NCI-H146 treated with DMSO at 0.1 percent for 48 hours (cell line): ENCODE data around the gene UQCRH.

ENCODE experiments used
- DNase-seq: peaks from one replicate; lab custom pipeline; 2025; ENCODE audit not compliant: unreplicated experiment; lab: John Stamatoyannopoulos, UW

Gene UQCRH

DNA sequence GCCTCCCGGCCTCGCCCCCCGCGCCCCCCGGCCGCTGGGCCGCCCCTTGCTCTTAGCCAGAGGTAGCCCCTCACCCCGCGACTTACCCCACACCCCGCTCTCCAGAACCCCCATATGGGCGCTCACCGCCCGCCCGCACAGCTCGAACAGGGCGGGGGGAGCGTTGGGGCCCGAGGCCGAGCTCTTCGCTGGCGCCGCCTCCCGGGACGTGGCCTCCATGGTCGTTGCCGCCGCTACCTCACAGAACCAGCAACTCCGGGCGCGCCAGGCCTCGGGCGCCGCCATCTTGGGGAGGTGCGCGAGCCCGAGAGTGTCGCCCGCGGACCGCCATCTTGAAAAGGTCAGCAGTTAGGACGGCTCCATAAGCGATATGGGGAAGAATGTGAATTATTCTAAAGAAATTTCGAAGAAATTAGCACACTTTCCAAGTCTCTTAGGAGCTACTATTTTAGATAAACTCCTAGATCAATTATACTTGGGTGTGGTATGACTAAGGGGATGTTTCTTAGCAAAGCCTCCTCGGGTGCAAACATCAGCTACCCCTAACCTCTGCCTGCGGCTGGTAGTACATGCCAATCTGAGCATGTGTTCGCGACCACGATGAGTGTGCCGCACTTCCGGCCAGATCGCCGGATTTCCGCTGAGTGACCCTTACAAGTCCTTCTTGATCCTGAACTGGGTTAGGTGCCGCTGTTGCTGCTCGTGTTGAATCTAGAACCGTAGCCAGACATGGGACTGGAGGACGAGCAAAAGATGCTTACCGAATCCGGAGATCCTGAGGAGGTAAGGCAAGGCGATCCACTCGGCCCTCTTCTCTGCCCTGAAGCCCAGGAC lies at the start of gene UQCRH, which contains the start of gene LRRC41:
TSS of gene UQCRH (plus strand) at position 661 of the 834 bp plus-strand sequence. CDS start at position 730, 69 bp downstream.
TSS of gene LRRC41 (minus strand) at position 579 of the 834 bp plus-strand sequence. CDS start at position 285, 294 bp downstream.
- peak; percentile 79 for DNase-seq

DNA sequence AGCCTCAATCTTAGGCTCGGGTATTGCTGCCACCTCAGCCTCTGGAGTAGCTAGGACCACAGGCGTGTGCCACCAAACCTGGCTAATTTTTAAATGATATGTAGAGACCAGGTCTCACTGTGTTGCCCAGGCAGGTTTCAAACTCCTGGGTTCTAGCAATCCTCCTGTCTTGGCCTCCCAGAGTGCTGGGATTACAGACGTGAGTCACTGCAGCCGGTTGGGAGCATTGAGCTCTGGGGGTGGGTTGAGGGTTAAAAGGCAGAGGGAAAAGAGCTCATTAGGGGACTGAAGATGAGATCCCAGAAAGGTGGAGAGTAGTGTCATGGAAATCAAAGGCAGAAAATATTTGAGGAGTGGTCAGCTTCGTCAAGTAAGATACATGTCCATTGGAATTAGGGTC lies 48.8 kb upstream of the UQCRH start:
- DNase-seq, result no peak

DNA sequence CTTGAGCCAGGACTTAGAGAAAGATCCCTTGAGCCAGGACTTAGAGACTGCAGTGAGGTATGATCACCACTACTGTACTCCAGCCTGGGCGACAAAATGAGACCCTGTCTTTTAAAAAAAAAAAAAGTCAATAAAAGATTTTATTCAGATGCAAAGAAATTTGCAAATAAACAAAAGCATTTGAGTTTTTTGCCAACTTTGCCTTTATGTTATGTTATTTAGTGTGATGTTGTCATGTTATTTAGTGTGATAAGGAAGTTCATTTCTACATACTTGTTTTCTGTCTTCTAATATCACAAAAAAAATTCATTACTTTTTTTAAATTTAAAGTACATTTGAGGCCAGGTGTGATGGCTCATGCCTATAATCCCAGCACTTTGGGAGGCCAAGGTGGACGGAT lies 47.0 kb upstream of the UQCRH start:
- no peak for DNase-seq

DNA sequence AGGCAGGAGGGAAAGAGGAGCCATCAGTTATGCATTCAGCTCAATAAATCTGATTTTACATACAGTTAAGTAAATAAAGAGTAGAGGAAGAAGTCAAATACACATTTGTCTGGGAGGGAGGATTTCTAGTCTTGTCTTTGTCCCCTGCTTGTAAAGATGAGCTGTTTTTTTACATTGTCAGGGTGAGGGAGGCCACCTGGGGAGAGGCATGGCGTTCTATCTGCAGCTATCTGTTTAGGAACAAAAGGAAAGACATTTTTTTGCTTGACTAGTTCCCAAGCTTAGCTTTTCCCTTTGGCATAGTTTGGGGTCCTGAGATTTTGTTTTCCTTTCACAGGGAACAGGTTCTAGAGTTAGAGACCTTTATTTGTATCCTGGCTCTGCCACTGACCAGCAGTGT lies 41.0 kb upstream of the UQCRH start:
- no peak for DNase-seq

DNA sequence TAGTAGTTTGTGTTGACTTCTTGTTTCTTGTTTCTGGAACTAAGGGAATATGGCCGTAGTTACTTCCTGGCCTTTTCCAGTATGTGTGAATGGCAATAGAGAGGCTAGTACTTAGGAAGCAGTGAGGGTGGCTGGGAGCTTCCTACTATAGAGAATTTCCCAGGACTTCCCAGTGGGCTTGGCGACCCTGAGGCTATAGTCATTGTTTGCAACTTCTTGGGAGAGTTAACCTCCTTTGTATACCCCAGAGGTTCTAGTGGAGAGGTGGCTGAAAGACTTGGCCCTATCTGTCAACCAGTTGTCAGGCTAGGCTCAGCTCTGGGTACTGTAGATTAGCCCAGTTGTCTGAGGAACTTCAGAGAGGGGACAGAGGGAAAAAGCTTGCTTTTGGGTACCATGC lies 40.4 kb upstream of the UQCRH start:
- DNase-seq, result no peak

DNA sequence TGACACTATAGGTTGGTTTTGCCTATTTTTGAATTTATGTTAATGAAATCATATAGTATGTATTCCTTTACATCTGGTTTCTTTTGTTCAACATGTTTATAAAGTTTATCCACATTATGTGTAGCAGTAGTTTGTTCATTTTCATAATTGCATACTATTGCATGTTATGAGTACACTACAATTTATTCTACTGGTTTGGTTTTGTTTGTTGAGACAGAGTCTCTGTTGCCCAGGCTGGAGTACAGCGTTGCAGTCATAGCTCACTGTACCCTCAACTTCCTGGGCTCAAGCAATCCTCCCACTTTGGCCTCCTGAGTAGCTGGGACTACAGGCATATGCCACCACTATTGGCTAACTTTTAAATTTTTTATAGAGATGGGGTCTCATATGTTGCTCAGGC lies 34.9 kb upstream of the UQCRH start:
- DNase-seq, result no peak

DNA sequence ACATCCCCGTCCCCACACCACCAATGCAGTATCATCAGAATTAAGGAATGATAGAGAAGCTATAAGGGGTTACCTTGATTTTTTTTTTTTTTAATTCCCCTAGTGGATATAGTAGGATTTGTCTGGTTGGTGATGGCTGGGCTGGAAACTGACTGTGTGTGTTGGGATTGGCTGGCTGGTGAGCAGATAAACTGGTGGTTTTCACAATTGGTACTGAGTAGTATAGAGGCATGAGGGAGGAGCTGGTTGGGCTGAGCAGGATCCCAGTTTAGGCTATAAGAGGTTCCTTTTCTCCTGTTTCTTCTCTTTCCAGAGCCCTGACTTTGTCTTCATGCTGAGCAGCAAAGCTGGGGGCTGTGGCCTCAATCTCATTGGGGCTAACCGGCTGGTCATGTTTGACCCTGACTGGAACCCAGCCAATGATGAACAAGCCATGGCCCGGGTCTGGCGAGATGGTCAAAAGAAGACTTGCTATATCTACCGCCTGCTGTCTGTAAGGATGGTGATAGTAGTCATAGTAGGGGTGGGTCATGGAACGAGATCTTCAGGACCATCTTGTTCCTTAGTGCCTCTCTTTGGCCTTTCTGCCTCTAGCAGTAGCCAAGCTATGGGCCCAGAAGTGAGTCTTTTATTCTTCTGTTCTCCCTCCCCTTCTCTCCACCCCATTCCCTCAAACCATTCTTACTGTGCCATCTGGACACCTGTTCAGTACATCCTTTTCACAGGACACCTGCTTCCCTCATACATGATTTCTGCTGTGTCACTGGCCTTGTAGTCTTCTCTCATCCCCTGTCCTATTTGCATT lies 29.1 kb upstream of the UQCRH start:
- DNase-seq, result no peak

DNA sequence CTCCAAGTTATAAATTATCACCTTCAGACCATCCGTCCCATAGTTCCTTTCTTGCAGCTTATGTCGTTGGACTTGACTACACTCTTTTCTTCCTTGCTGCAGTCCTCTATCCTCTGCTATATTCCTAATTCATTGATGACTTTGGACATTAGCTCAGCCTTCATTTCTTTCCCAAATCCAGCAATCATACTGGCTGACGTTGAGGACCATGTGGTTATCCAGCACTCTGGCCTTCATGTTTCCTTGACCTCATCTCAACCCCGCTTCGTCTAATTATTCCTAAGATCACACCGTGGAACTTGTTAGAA lies 28.5 kb upstream of the UQCRH start:
- no peak for DNase-seq

DNA sequence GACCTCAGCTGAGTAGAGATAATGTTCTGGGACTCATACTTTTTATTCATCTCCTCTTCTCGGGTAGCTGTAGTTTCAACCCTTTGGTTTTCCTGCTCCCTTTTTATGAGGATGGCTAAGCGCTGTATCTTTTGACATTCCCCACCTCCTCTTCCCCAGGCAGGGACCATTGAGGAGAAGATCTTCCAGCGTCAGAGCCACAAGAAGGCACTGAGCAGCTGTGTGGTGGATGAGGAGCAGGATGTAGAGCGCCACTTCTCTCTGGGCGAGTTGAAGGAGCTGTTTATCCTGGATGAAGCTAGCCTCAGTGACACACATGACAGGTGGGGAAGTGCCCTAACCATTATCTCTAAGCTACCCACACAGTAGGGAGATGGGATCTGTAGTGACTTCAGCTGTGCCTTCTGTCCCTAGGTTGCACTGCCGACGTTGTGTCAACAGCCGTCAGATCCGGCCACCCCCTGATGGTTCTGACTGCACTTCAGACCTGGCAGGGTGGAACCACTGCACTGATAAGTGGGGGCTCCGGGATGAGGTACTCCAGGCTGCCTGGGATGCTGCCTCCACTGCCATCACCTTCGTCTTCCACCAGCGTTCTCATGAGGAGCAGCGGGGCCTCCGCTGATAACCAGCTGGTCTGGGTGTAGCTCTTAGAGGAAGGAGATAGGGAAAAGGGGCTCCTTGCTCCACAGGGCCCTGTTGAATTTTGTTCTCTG lies 25.7 kb upstream of the UQCRH start:
- no peak for DNase-seq

DNA sequence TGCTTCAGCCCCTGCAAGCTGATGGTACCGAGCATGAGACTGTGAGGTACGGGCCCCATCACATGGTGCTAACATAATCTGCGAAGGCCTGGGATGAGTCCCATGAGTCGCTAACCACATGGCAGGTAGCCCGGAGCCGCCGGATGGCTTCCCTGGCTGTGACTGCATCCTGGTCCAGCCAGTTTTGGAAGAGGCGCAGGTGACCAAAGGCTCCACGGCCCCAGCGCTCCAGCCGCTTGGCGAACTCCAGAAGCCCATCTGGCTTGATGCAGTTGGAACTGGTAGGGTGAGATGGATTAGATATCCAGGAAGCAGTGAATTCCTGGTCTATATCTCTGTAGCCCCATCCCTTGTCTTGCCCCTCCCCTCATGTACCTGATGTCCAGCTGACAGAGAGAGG lies 24.7 kb upstream of the UQCRH start:
- DNase-seq, result no peak

DNA sequence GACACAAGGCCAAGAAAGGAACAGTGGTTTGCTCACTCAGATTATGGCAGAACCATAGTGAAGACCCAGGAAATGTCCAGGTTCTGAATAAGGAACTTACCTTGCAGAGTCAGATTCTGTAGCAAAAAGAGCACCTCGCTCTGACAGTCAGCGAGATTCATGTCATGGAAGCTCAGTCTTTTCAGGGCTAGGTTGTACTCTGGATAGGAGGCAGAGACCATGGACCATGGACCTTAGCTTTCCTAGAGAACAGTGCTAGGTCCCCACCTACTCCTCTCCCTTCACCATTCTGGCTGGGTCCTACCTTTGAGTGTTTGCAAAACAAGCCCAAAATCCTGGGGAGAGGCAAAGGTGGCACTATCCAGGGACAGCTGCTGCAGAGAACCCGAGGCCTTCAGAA lies 23.4 kb upstream of the UQCRH start:
- DNase-seq, result no peak

DNA sequence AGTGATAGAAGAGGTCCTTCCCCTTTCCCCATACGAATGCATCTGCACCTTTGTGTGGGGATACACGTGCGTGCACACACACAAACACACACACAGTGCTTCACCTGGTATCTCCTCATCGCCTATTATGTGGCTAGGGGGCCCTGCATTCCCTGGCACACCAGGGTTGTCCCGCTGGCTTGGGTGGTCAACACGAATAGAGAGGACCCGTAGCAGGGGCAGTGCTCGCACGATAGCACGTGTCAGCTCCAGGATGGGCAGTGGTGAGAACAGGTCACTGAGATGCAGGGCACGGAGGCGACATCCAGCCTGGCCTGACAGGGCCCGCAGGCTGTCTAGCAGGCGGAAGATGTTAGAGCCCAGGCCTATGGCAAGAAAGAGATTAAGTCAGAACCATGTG lies 22.5 kb upstream of the UQCRH start:
- DNase-seq, result no peak

DNA sequence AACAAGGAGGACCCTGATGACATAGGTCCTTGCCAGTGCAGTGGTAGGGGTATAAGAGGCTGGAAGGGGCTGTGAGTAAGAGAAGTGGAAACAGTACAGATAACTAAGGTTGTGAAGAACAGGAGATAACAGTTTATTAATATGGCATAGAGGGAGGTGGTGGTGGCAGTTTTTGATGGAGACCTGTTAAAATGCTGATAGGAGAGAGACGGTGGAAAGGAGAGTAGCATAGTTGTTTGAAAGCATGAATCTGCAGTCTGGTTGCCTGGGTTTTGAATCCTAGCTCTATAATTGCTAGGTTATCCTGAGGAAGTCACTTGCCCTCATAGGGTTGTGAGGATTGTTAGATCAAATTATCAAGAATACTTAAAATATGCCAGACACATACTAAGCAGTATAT lies 19.4 kb upstream of the UQCRH start:
- no peak for DNase-seq

DNA sequence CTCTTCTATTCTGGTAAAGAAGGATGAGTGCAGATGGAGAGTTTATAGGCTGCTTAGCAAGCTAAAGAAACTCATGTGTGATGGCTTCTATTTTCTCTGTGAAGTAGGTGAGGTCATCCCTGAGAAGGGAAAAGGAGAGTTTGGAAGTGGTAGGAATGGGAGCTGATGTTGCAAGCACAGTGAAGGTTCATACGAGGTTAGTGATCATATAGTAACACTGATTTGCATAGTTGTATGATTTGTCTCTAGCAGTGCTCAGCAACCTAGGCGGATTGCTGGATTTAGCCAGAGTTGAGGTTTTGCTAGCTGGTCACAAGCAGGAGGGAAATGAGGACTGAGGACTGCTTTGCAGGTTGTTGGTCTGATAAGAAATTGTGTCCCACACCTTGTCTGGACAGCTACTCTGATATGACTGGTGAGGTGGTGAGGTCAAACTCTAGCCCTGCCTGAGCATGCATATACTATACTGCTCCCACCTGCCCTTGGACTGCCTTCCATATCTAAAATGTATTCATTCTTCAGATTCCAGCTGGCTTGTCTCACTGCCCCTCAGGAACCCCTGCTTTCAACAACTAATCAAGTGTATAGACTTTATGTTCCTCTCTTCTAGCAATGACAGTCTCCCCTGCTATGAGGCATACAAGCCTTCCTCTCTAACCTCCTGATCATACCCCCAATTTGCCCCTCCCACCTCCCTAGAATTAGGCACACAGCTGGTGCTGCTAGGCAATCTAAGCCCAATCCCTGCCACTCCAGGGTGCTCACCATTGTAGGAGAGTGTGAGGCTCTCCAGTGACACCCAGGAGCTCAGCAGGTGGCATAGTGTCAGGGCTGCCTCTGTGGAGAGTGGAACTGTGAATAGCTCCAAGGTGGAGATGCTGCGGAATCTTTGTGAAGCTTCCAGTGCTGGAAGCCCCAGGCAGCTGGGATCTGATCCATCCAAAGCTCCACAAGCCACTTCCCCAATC lies 18.6 kb upstream of the UQCRH start:
- no peak for DNase-seq

DNA sequence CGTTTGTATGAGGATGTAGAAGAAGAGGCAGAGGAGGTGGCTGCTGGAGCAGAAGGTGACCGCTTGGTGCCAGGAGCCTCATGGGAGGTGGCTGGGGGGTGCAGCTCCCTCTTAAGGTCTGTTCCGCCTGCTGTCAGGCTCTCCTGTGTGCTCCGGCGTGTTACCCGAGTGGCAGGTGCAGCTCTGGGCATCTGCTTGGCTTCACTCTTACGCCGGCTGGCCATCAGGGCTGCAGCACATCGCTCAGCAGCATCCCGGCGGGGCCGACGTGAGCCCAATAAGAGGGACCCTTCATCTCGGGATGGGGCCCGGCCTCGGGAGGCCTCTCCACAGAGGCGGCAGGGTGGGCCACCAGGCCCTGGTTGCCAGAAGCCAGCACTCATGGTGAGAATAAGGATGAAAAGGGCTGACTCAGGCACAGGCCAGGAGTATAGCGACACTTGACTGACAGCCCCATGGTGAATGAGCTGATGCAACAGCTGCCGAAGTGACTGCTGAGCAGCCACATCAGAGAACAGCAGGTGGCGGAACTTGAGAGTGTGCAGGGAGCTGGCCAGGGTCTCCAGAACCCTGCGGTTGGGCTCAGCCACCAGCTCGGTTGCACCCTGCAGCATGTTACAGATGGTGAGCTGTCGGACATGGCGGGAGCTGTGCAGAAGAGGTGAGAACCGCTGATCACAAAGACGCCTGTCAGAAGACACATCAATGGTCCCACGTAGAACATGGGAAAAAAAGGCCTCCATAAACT lies 17.6 kb upstream of the UQCRH start:
- no peak for DNase-seq

DNA sequence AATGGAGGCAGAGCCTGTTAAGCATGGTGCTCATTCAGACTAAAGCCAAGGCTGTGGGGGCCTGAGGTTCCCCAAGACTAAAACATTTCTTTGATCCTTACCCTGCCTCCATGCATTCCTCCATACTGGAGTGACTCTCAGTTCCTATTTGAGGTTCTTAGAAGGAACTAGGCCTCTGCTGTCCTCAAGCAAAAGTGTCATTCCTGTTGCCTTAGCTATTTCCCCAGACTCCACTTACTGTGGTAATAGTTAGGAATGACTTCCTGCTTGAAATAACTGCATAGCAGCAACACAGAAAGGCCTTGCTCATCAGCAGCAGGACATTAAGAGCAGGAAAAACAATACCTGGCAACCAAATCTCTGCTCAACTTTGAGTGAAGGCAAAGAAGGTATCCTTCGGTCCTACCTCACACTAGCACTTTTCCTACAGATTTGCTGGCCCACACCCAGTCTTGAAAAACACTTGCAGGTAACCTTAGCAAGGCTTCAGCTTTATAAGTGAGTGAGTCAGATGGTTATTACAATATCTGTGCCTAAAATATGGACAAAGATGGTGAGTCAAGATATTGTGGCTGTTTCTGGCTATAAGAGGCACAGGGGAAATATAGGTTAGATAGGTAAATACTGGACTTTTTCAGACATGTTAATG lies 14.9 kb upstream of the UQCRH start:
- DNase-seq, result no peak

DNA sequence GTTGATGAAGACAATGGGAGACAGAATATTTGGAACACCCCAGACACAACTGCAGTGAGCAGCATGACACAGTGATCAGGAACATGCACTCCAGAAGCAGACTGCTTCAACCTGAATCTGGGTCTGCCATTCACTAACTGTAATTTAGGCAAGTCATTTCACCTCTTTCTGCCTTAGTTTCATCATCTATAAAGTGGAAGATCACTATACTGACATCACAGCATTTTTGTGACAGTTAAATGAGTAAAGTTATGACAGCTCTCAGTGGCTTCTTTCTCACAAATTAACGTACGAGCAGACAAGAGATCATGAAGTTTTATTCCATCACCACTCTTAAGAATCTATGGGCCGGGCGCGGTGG lies 14.4 kb upstream of the UQCRH start:
- no peak for DNase-seq

DNA sequence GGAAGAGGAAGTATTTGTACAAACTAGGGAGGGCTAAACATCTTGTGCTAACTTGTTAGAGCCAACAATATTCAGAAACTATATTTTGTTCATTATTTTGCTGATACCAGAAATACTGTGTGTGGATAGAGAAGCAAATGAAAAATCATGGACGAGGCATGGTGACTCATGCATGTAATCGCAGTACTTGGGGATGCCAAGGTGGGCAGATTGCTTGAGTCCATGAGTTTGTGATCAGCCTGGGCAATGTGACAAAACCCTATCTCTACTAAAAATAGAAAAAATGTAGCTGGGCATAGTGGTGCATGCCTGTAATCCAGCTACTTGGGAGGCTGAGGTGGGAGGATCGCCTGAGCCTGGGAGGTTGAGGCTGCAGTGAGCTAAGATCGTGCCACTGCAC lies 13.5 kb upstream of the UQCRH start:
- DNase-seq, result no peak

DNA sequence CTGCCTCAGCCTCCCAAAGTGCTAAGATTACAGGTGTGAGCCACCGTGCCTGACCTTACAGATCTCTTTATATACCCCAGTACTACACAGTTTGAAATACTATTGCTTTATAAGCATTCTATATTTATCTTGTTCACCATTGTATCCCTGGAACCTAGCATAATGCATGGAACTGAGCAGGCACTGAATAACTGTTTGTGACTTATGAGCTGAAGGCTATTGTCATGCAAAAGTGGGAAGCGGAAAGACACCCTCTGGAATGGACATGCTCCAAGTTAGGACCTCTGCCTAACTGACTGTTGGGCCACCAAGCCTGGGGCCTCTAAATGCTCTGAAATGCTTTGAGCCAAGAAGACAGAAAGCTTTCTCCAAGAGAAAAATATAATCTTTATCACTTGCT lies 8.2 kb upstream of the UQCRH start:
- DNase-seq, result no peak

DNA sequence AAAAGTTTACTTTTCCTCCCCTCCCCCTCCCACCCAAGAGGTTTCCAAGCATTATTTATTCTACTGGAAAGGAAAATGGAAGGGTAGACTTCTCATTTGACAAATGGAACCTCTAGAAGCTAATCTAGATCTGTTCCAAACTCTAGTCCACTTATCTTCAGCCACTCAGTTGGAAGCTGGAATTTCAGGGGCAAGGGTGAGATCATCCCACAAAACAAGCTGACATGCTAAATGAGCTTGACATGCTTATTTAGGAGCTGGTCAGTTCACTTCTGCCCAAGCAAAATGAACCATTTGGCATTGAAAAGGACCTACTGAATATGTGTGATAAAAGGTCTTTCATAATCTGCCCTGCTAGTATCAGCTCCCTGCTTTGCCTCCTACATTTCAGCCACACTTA lies 5.1 kb upstream of the UQCRH start:
- no peak for DNase-seq
